Esophagus (tissue), 2 donors: ENCODE data around the gene KRT16. TPM values are rescaled to one million over a fixed set of nuclear protein-coding genes. Genes with fewer than 3 reads are reported as not detected.

ENCODE experiments used
- H3K27ac ChIP-seq, 2 donors: one replicate each; pipeline ENCODE4 v1.5.1; 2013; ENCODE audit warnings: low read depth in 2 of 2, mild to moderate bottlenecking in 2 of 2, inconsistent platforms in 1 of 2, low read length in 1 of 2, moderate library complexity in 1 of 2
- H3K27me3 ChIP-seq, 2 donors: one replicate each; pipeline ENCODE4 v1.6.1; 2013; ENCODE audit warnings: low read length in 2 of 2, control low read depth in 1 of 2, mild to moderate bottlenecking in 1 of 2; ENCODE audit not compliant: insufficient read depth in 2 of 2, control insufficient read depth in 1 of 2
- H3K36me3 ChIP-seq, 2 donors: one replicate each; pipeline ENCODE4 v1.6.1; 2013; ENCODE audit warnings: low read length in 1 of 2; ENCODE audit not compliant: control insufficient read depth in 2 of 2, insufficient read depth in 2 of 2
- H3K4me1 ChIP-seq, 2 donors: one replicate each; pipeline ENCODE4 v1.6.1; 2013; ENCODE audit warnings: low read length in 1 of 2; ENCODE audit not compliant: control insufficient read depth in 2 of 2, insufficient read depth in 2 of 2
- H3K4me3 ChIP-seq, 2 donors: one replicate each; pipeline ENCODE4 v1.5.1; 2013; ENCODE audit warnings: low read length in 2 of 2, mild to moderate bottlenecking in 2 of 2, low read depth in 1 of 2, moderate library complexity in 1 of 2
- H3K9me3 ChIP-seq, 2 donors: one replicate each; pipeline ENCODE4 v1.6.1; 2013; ENCODE audit warnings: mild to moderate bottlenecking in 2 of 2, low read depth in 1 of 2, low read length in 1 of 2, moderate library complexity in 1 of 2; ENCODE audit not compliant: control insufficient read depth in 2 of 2, insufficient read depth in 1 of 2
- WGBS, 2 donors: extraction: QIAGEN DNeasy Blood & Tissue Kit; methylation state at CpG; one replicate each; pipeline ENCODE4 v1.1.7; 2013; 5-methylcytosine and 5-hydroxymethylcytosine counted together
- polyA plus RNA-seq, 2 donors: library from polyadenylated mRNA; stranded (reverse); fragments of 200-250 nt; gene quantifications; one replicate each; pipeline ENCODE4 v1.2.3, GENCODE V29; 2013
- donor health status: healthy with polysubstance abuse.
- donor health status: Bipolar disorder and iron deficiency.

KRT16 gene
- polyA plus RNA-seq, 2 donors, result 413 to 534 TPM

- Histone ChIP-seq H3K4me1 (no peaks in the 10 kb centered on the region), H3K27ac (no peak overlapping the region), H3K9me3 (no peaks in the 10 kb centered on the region), H3K4me3 (no peak overlapping the region), H3K27me3 (no peaks in the 10 kb centered on the region), H3K36me3 (no peaks in the 10 kb centered on the region)
- WGBS, 2 donors, result 78 to 84% methylated on average over 6 of the region's 6 CpGs
These were observed 51.0 kb downstream of the KRT16 start for GRCh38 chr17:41561554-41561953.

Other genes with a start within 250 kb of the KRT16 start
- under 1 TPM; 0.12 to 0.16 TPM for gene KRT33B, start 243.0 kb downstream of the KRT16 start, polyA plus RNA-seq
- gene KRT34, start 230.5 kb downstream of the KRT16 start, polyA plus RNA-seq, result under 1 TPM; 0.19 to 0.20 TPM
- gene KRT31, start 215.2 kb downstream of the KRT16 start, polyA plus RNA-seq, result 10 to 100 TPM in 1 of 2 donors, 1 to 10 TPM in 1; 3.8 to 16.7 TPM
- not detected for gene KRT37, start 188.2 kb downstream of the KRT16 start, polyA plus RNA-seq
- under 1 TPM in 1 of 2 donors, not detected in 1; 0.02 TPM for gene KRT38, start 171.8 kb downstream of the KRT16 start, polyA plus RNA-seq
- 1 to 10 TPM; 1.9 to 8.5 TPM for gene KRT32, start 145.4 kb downstream of the KRT16 start, polyA plus RNA-seq
- not detected for gene KRT35, start 131.6 kb downstream of the KRT16 start, polyA plus RNA-seq
- gene KRT36, start 122.9 kb downstream of the KRT16 start, polyA plus RNA-seq, result under 1 TPM; 0.07 to 0.10 TPM
- over 10,000 TPM; 46,015 to 60,858 TPM for gene KRT13, start 107.2 kb downstream of the KRT16 start, polyA plus RNA-seq
- 1,000 to 10,000 TPM; 1,457 to 2,808 TPM for gene KRT15, start 93.9 kb downstream of the KRT16 start, polyA plus RNA-seq
- gene KRT19, start 84.5 kb downstream of the KRT16 start, polyA plus RNA-seq, result 1,000 to 10,000 TPM in 1 of 2 donors, 100 to 1,000 TPM in 1; 506 to 1,087 TPM
- gene KRT9, start 40.7 kb downstream of the KRT16 start, polyA plus RNA-seq, result under 1 TPM; 0.12 to 0.24 TPM
- gene KRT14, start 25.9 kb downstream of the KRT16 start, polyA plus RNA-seq, result 1,000 to 10,000 TPM in 1 of 2 donors, 100 to 1,000 TPM in 1; 516 to 1,961 TPM
- gene KRT17, start 11.8 kb upstream of the KRT16 start, polyA plus RNA-seq, result 100 to 1,000 TPM in 1 of 2 donors, 10 to 100 TPM in 1; 92.9 to 191 TPM
- gene EIF1, start 76.1 kb upstream of the KRT16 start, polyA plus RNA-seq, result 100 to 1,000 TPM; 342 to 553 TPM
- not detected for gene GAST, start 99.6 kb upstream of the KRT16 start, polyA plus RNA-seq
- gene HAP1, start 121.9 kb upstream of the KRT16 start, polyA plus RNA-seq, result 1 to 10 TPM in 1 of 2 donors, under 1 TPM in 1; 0.35 to 1.4 TPM
- 100 to 1,000 TPM; 445 to 752 TPM for gene JUP, start 173.9 kb upstream of the KRT16 start, polyA plus RNA-seq
- 1 to 10 TPM; 1.7 TPM for gene P3H4, start 199.2 kb upstream of the KRT16 start, polyA plus RNA-seq
- gene FKBP10, start 200.2 kb upstream of the KRT16 start, polyA plus RNA-seq, result 1 to 10 TPM; 5.8 to 5.9 TPM
- gene NT5C3B, start 223.5 kb upstream of the KRT16 start, polyA plus RNA-seq, result 10 to 100 TPM; 35.9 to 36.0 TPM
- gene KLHL10, start 225.1 kb upstream of the KRT16 start, polyA plus RNA-seq, result under 1 TPM; 0.22 to 0.39 TPM